Measurements from ENCODE around the gene CPE.
"Not testable (repeated sequence)": the region's sequence is repeated elsewhere in the genome, so short reads cannot be mapped to it uniquely, and the experiment has no call there.

Gene CPE

GRCh38 chr4:165404080-165404479 is 25.3 kb downstream of the CPE start:
- no peak for DNase-seq (ENCODE audit: low spot score)

DNA sequence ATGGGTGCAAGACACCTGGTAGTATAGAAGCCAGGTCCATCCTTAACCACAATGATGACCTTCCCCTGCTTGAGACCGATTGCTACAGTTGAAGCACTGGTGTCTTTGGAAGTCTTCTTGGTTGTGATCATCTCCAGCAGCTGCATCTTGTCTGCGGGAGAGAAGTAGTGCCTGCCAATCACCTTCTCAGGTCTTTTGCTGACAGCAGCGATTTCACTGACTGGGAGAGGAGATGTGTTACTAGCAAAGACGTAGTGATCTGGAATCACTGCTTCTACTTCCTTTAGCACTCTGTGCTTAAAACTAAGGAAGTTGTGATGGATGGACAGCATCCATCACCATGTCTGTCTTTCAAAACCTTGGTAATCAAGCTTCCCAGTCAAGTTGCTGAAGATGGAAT is 25.9 kb downstream of the CPE start:
- DNase-seq (ENCODE audit: low spot score) = no peak

DNA sequence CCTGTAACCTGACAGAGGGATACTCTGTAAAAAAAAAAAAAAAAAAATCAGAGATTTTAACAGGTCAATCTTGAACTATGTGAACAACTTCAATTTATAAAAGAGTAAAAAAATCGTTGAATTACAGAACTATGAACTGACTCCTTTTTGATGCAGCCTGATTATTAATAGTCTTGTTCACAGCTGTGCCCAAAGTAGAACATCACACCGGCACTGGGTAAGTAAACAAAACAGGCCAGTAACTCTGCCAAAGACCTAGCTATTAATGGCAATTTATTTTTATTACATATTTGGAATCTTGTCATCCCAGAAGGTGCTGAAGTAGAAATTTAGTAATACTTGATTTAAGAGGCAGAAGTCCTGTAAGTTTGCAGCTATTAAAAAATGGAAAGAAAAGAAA is 31.4 kb downstream of the CPE start:
- no peak for DNase-seq (ENCODE audit: low spot score)

- DNase-seq (ENCODE audit: low spot score) = no peak
Measured at GRCh38 chr4:165415910-165416309, 37.1 kb downstream of the CPE start.

GRCh38 chr4:165418073-165418472 is 39.3 kb downstream of the CPE start:
- DNase-seq (ENCODE audit: low spot score) = no peak

GRCh38 chr4:165425629-165426028 is 46.8 kb downstream of the CPE start:
- no peak for DNase-seq (ENCODE audit: low spot score)

DNA sequence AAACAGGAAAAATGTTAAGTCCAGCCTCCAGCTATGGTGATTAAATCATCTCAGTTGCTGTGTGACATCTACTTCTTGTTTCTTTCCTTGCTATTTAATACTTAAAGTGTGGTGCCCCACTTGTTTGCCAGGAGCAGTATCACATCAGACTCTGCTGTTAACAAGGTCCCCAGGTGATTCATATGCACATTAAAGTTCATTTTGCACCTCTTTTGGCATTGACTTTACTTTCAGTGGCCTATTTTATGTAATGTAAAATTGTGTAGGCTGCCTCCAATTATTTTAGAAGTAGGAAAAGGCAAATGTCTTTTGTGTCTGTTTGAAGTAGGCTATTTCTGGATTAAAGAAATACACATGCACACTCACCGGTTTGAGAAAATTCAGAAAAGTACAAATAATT is 47.5 kb downstream of the CPE start:
- no peak for DNase-seq (ENCODE audit: low spot score)

GRCh38 chr4:165426823-165427222 is 48.0 kb downstream of the CPE start:
- DNase-seq (ENCODE audit: low spot score) = no peak

GRCh38 chr4:165428957-165429356 is 50.1 kb downstream of the CPE start:
- no peak for DNase-seq (ENCODE audit: low spot score)

GRCh38 chr4:165433529-165433928 is 54.7 kb downstream of the CPE start:
- DNase-seq (ENCODE audit: low spot score) = no peak

DNA sequence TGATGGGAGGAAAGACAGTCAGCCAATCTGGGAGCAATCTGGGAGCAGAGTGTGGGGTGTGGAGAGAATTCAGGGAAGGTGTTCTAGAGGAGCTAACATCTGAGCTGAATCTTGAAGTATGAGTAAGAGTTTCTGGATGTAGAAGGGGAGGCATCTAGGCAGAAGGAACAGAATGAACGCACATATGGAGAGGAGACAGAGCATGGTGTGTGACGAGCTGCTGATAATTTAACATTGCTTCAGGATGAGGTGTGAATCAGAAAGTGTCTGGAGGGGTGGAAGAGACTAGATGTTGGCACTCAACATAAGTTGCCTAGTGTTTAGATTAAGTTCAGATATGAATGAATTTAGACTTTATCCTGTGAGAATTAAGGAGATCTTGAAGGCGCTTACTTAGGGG is 58.9 kb downstream of the CPE start:
- DNase-seq (ENCODE audit: low spot score) = no peak

- no peak for DNase-seq (ENCODE audit: low spot score)
Measured at GRCh38 chr4:165439344-165439743, 60.5 kb downstream of the CPE start.

- DNase-seq (ENCODE audit: low spot score) = no peak
Measured at GRCh38 chr4:165439981-165440380, 61.2 kb downstream of the CPE start.

DNA sequence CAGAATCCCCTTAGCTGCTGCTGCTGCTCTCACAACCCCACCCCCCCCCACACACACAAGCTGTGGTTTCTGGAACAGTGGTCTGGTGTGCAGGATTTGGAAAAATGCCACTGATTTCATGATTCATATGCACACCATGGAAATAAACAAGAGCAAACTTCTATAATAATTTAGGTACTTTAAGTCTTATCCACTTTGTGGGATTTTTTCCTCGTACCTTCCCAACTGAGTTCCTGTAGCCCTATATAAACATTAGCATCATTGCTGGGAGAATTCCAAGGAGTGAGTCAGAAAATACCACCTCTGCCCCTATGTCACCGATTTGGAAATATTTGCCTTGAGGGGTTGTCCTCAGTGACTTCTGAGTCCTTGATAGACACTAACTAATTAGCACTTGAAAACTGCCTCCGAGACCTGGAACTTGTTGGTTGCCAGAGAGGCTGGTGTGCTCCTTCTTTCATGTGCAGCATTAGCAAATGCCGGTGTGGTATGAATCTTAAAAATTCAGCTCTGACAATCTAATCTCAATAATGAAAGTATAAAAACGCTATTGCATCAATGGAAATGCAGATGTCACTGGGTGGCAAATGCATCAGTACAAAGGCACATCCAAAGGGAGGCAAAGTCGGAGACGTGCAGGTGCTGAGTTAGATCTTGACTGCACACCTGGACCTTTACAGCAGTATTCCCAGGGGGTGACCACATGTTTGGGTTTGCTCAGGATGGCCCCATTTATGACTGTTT is 61.8 kb downstream of the CPE start:
- no peak for DNase-seq (ENCODE audit: low spot score)

GRCh38 chr4:165443276-165443675 is 64.5 kb downstream of the CPE start:
- DNase-seq (ENCODE audit: low spot score) = no peak

DNA sequence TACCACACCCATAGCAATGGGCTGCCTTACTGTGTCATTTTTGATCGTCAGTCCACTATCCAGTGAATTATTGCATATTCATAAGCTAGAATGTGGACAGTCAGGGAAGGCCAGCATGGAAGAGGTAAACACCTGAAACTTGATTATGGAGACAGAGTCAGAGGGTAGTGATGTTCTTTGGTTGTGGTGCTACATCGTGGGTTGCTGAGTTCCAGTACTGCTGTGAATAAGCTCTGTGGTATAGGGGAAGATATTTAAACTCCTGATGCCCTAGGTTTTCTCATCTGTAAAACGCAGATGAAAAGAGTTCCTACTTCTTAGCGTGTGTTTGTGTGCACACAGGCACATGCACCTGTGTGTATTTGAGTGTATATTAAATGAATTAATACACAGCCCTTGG is 69.9 kb downstream of the CPE start:
- DNase-seq (ENCODE audit: low spot score) = no peak

- no peak for DNase-seq (ENCODE audit: low spot score)
Measured at GRCh38 chr4:165449333-165449732, 70.5 kb downstream of the CPE start.

- no peak for DNase-seq (ENCODE audit: low spot score)
Measured at GRCh38 chr4:165450871-165451270, 72.1 kb downstream of the CPE start.

DNA sequence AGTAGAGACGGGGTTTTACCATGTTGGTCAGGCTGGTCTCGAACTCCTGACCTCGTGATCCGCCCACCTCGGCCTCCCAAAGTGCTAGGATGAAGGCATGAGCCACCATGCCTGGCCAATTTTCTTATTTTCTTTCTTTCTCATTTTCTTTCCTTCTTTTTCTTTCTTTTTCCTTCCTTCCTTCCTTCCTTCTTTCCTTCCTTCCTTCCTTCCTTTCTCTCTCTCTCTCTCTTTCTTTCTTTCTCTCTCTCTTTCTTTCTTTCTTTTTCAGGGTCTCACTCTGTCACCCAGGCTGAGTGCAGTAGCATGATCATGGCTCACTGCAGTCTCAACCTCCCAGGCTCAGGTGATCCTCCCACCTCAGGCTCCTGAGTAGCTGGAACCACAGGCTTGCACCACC is 74.3 kb downstream of the CPE start:
- not testable (repeated sequence) for DNase-seq (ENCODE audit: low spot score)

DNA sequence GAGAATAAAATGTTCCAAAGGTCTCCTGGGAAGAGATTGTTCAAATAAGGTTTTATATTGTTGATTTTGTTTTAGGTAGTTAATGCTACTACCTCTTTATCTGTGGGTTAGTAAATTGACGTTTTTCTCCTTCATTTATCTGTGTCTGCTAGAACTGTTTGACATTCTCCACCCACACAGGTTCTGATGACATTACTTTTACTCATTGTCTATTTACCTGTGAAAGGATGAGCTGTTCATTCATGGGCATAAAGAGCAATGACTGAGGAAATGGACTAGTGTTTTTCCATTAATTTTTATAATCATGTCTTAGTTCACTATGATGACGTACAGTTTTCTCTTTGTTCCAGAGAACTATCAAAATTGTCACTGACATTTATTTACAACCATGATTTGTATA is 75.6 kb downstream of the CPE start:
- no peak for DNase-seq (ENCODE audit: low spot score)

- DNase-seq (ENCODE audit: low spot score) = no peak
Measured at GRCh38 chr4:165457793-165458192, 79.0 kb downstream of the CPE start.

DNA sequence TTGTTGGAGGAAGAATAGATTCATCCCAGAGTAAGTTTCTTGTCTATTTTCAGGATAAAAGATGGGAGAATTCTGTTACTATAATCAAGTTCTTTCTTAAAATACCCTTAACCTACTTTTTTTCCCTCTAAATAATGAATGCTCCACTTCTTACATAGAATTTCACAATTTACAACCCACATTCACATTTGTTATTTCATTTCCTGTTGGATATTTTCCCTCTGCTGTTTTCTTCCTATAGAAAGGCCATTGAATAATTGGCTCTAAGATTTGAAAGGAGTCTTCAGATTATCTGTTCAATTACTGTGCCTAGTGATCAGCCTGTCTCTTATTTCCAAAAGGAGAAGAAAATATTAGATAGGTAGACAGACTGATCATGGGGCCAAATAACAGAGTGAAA is 79.7 kb downstream of the CPE start:
- no peak for DNase-seq (ENCODE audit: low spot score)

- DNase-seq (ENCODE audit: low spot score) = no peak
Measured at GRCh38 chr4:165461159-165461821, 82.5 kb downstream of the CPE start.

GRCh38 chr4:165462009-165462408 is 83.2 kb downstream of the CPE start:
- DNase-seq (ENCODE audit: low spot score) = no peak
